HEK293 (cell line): Measurements from ENCODE around the gene MYT1.

ENCODE experiments used
- CTCF ChIA-PET: fragments of 350-600 bp; formaldehyde crosslinking; extraction: SDS; loops from one replicate; lab custom pipeline; 2021; ENCODE audit warnings: antibody characterized with exemption; lab: Yijun Ruan, JAX
- POLR2A ChIA-PET: fragments of 300-600 bp; formaldehyde crosslinking; extraction: SDS; loops from one replicate; lab custom pipeline; 2020; ENCODE audit warnings: antibody characterized with exemption, inconsistent platforms; lab: Yijun Ruan, JAX
- H3K27ac ChIP-seq: fragments of 200-500 bp; sonication (Bioruptor generic); 2 replicates; pipeline ENCODE4 v1.5.1; 2014; ENCODE audit warnings: low read depth, low read length, control low read depth, inconsistent platforms; ENCODE audit errors: extremely low read depth
- H3K36me3 ChIP-seq, 2 experiments: fragments of 200-500 bp in 1 of 2; sonication (Bioruptor generic) in 1 of 2; 1 replicate in 1 of 2; 2 replicates in 1 of 2; pipeline ENCODE4 v1.5.1; 2014 to 2017; ENCODE audit warnings: inconsistent platforms in 2 of 2, low read length in 2 of 2; ENCODE audit not compliant: control insufficient read depth in 2 of 2, insufficient read depth in 1 of 2
- H3K4me1 ChIP-seq: fragments of 200-500 bp; sonication (Bioruptor generic); 2 replicates; pipeline ENCODE4 v1.5.1; 2014; ENCODE audit warnings: mild to moderate bottlenecking, low read length, inconsistent platforms; ENCODE audit not compliant: control insufficient read depth, insufficient read depth
- H3K4me3 ChIP-seq: 2 replicates; pipeline ENCODE4 v1.5.1; 2011; ENCODE audit warnings: low read depth, mild to moderate bottlenecking, control low read depth, low read length, moderate library complexity
- H3K9me3 ChIP-seq: fragments of 200-500 bp; sonication (Bioruptor generic); 2 replicates; pipeline ENCODE4 v1.5.1; 2014; ENCODE audit warnings: low read depth, low read length, inconsistent platforms; ENCODE audit not compliant: control insufficient read depth, insufficient read depth
- BCL11B ChIP-seq: fragments of 450-650 bp; formaldehyde crosslinking; IDR thresholded peaks from 2 replicates; pipeline ENCODE4 v1.5.1; 2016; ENCODE audit warnings: low read depth, missing biosample characterization, missing genetic modification characterization
- EGR2 ChIP-seq: fragments of 450-650 bp; formaldehyde crosslinking; IDR thresholded peaks from 2 replicates; pipeline ENCODE4 v1.5.1; 2016; ENCODE audit warnings: low read depth, missing biosample characterization, missing genetic modification characterization
- SP2 ChIP-seq: fragments of 450-650 bp; formaldehyde crosslinking; IDR thresholded peaks from 2 replicates; pipeline ENCODE4 v1.5.1; 2016; ENCODE audit warnings: missing biosample characterization, missing genetic modification characterization
- ZEB2 ChIP-seq: fragments of 450-650 bp; formaldehyde crosslinking; IDR thresholded peaks from 2 replicates; pipeline ENCODE4 v1.5.1; 2016; ENCODE audit warnings: missing biosample characterization, missing genetic modification characterization
- ZFHX2 ChIP-seq: fragments of 450-650 bp; formaldehyde crosslinking; conservative IDR thresholded peaks from 2 replicates; pipeline ENCODE4 v1.5.1; 2016; ENCODE audit warnings: missing biosample characterization, missing genetic modification characterization
- ZFP37 ChIP-seq: fragments of 450-650 bp; formaldehyde crosslinking; IDR thresholded peaks from 2 replicates; pipeline ENCODE4 v1.5.1; 2016; ENCODE audit warnings: missing biosample characterization, missing genetic modification characterization
- ZNF133 ChIP-seq: fragments of 450-650 bp; formaldehyde crosslinking; IDR thresholded peaks from 2 replicates; pipeline ENCODE4 v1.5.1; 2016; ENCODE audit warnings: missing biosample characterization, missing genetic modification characterization
- ZNF175 ChIP-seq: fragments of 450-650 bp; formaldehyde crosslinking; IDR thresholded peaks from 2 replicates; pipeline ENCODE4 v1.5.1; 2016; ENCODE audit warnings: missing biosample characterization, missing genetic modification characterization
- ZNF416 ChIP-seq: fragments of 450-650 bp; formaldehyde crosslinking; IDR thresholded peaks from 2 replicates; pipeline ENCODE4 v1.5.1; 2016; ENCODE audit warnings: missing biosample characterization, missing genetic modification characterization
- ZNF433 ChIP-seq: fragments of 450-650 bp; formaldehyde crosslinking; IDR thresholded peaks from 2 replicates; pipeline ENCODE4 v1.5.1; 2016; ENCODE audit warnings: missing biosample characterization, missing genetic modification characterization, low read depth
- ZNF501 ChIP-seq: fragments of 450-650 bp; formaldehyde crosslinking; IDR thresholded peaks from 2 replicates; pipeline ENCODE4 v1.5.1; 2016; ENCODE audit warnings: missing biosample characterization, missing genetic modification characterization
- ZNF585B ChIP-seq: fragments of 450-650 bp; formaldehyde crosslinking; IDR thresholded peaks from 2 replicates; pipeline ENCODE4 v1.5.1; 2016; ENCODE audit warnings: missing biosample characterization, missing genetic modification characterization
- ZNF677 ChIP-seq: fragments of 450-650 bp; IDR thresholded peaks from 2 replicates; pipeline ENCODE4 v1.5.0; 2018; ENCODE audit warnings: missing biosample characterization, mild to moderate bottlenecking, missing genetic modification characterization, moderate library complexity
- ZNF830 ChIP-seq: fragments of 450-650 bp; IDR thresholded peaks from 2 replicates; pipeline ENCODE4 v1.5.0; 2018; ENCODE audit warnings: missing biosample characterization, missing genetic modification characterization, low read depth, mild to moderate bottlenecking, moderate library complexity
- ZXDB ChIP-seq: fragments of 450-650 bp; formaldehyde crosslinking; IDR thresholded peaks from 2 replicates; pipeline ENCODE4 v1.5.1; 2016; ENCODE audit warnings: missing biosample characterization, missing genetic modification characterization
- TF ChIP-seq, protein P1 (sequence below): fragments of 450-650 bp; formaldehyde crosslinking; IDR thresholded peaks from 2 replicates; pipeline ENCODE4 v1.5.1; 2016; ENCODE audit warnings: missing biosample characterization, missing genetic modification characterization
- TF ChIP-seq, protein P2 (sequence below): fragments of 450-650 bp; formaldehyde crosslinking; IDR thresholded peaks from 2 replicates; pipeline ENCODE4 v1.5.1; 2016; ENCODE audit warnings: missing biosample characterization, missing genetic modification characterization
- TF ChIP-seq, protein P3 (sequence below): fragments of 450-650 bp; formaldehyde crosslinking; IDR thresholded peaks from 2 replicates; pipeline ENCODE4 v1.5.0; 2017; ENCODE audit warnings: missing biosample characterization, missing genetic modification characterization, borderline replicate concordance
- TF ChIP-seq, protein P4 (sequence below): fragments of 450-650 bp; formaldehyde crosslinking; IDR thresholded peaks from 2 replicates; pipeline ENCODE4 v1.5.1; 2016; ENCODE audit warnings: missing biosample characterization, missing genetic modification characterization
- TF ChIP-seq, protein P5 (sequence below): fragments of 450-650 bp; formaldehyde crosslinking; IDR thresholded peaks from 2 replicates; pipeline ENCODE4 v1.5.1; 2016; ENCODE audit warnings: missing biosample characterization, missing genetic modification characterization
- TF ChIP-seq, protein P6 (sequence below): fragments of 450-650 bp; formaldehyde crosslinking; IDR thresholded peaks from 2 replicates; pipeline ENCODE4 v1.5.1; 2016; ENCODE audit warnings: missing biosample characterization, missing genetic modification characterization, low read depth
- TF ChIP-seq, protein P7 (sequence below): fragments of 450-650 bp; IDR thresholded peaks from 2 replicates; pipeline ENCODE4 v1.5.1; 2018; ENCODE audit warnings: missing biosample characterization, missing genetic modification characterization

MYT1 gene

DNA sequence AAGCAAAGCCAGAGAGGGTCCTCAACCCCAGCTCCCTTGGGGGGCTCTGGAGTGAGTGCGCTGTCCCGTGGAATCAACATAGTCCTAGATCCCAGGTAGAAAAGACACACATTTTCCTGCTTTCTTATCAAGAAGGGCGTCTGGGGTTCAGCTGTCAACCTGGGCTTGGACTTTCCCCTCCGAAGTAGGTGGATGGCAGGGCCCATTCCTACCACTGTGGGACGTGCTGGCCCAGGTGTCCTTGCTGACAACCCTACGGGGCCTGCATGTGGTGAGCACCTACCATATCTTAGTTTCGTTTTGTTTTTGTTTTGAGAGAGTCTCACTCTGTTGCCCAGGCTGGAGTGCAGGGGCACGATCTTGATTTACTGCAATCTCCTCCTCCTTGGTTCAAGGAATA is 42.4 kb downstream of the MYT1 start (continued):
- TF ChIP-seq ZNF677 (tag by site-specific recombination) (no peak), ZNF501 (tag by site-specific recombination) (no peak), ZNF830 (tag by site-specific recombination) (no peak)
- TF ChIP-seq, protein P1, sequence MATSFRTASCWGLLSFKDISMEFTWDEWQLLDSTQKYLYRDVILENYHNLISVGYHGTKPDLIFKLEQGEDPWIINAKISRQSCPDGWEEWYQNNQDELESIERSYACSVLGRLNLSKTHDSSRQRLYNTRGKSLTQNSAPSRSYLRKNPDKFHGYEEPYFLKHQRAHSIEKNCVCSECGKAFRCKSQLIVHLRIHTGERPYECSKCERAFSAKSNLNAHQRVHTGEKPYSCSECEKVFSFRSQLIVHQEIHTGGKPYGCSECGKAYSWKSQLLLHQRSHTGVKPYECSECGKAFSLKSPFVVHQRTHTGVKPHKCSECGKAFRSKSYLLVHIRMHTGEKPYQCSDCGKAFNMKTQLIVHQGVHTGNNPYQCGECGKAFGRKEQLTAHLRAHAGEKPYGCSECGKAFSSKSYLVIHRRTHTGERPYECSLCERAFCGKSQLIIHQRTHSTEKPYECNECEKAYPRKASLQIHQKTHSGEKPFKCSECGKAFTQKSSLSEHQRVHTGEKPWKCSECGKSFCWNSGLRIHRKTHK = no peak

DNA sequence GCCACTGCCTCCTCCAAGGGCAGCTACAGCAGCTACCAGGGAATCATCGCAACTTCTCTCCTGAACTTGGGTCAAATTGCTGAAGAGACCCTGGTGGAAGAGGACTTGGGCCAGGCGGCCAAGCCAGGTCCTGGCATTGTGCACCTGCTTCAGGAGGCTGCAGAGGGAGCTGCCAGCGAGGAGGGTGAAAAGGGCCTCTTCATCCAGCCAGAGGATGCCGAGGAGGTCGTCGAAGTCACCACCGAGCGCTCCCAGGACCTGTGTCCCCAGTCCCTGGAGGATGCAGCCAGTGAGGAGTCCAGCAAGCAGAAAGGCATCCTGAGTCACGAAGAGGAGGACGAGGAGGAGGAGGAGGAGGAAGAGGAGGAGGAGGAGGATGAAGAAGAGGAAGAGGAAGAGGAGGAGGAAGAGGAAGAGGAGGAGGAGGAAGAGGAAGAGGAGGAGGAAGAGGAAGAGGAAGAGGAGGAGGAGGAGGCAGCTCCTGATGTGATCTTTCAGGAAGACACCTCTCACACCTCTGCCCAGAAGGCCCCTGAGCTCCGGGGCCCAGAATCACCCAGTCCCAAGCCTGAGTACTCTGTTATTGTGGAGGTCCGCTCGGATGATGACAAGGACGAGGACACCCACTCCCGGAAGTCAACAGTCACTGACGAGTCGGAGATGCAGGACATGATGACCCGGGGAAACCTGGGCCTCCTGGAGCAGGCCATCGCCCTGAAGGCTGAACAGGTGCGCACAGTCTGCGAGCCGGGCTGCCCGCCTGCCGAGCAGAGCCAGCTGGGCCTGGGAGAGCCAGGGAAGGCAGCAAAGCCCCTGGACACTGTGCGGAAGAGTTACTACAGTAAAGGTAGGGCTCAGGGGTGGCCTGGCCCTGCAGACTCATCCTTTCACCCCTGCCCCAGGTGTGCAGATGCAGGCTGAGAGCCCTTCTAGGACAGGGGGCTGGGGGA is 43.7 kb downstream of the MYT1 start:
- Histone ChIP-seq H3K27ac (no peak overlapping the region), H3K9me3 (no peaks in the 10 kb centered on the region), H3K36me3 (no peaks in the 10 kb centered on the region), H3K4me1 (no peaks in the 10 kb centered on the region), H3K4me3 (no peak overlapping the region)
- POLR2A ChIA-PET = no interaction called here
- CTCF ChIA-PET = no interaction called here
- TF ChIP-seq, protein P2, sequence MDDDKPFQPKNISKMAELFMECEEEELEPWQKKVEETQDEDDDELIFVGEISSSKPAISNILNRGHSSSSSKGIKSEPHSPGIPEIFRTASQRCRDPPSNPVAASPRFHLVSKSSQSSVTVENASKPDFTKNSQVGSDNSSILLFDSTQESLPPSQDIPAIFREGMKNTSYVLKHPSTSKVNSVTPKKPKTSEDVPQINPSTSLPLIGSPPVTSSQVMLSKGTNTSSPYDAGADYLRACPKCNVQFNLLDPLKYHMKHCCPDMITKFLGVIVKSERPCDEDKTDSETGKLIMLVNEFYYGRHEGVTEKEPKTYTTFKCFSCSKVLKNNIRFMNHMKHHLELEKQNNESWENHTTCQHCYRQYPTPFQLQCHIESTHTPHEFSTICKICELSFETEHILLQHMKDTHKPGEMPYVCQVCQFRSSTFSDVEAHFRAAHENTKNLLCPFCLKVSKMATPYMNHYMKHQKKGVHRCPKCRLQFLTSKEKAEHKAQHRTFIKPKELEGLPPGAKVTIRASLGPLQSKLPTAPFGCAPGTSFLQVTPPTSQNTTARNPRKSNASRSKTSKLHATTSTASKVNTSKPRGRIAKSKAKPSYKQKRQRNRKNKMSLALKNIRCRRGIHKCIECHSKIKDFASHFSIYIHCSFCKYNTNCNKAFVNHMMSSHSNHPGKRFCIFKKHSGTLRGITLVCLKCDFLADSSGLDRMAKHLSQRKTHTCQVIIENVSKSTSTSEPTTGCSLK (tag by site-specific recombination) = no peak
- no peak for TF ChIP-seq BCL11B (tag by site-specific recombination)
- TF ChIP-seq ZEB2 (tag by site-specific recombination) = no peak
- no peak for TF ChIP-seq ZNF133 (tag by site-specific recombination)
- TF ChIP-seq ZNF175 = no peak
- no peak for TF ChIP-seq ZNF433 (tag by site-specific recombination)
- peak; percentile 71 for TF ChIP-seq ZFHX2 (tag by site-specific recombination)
- TF ChIP-seq, protein P3, sequence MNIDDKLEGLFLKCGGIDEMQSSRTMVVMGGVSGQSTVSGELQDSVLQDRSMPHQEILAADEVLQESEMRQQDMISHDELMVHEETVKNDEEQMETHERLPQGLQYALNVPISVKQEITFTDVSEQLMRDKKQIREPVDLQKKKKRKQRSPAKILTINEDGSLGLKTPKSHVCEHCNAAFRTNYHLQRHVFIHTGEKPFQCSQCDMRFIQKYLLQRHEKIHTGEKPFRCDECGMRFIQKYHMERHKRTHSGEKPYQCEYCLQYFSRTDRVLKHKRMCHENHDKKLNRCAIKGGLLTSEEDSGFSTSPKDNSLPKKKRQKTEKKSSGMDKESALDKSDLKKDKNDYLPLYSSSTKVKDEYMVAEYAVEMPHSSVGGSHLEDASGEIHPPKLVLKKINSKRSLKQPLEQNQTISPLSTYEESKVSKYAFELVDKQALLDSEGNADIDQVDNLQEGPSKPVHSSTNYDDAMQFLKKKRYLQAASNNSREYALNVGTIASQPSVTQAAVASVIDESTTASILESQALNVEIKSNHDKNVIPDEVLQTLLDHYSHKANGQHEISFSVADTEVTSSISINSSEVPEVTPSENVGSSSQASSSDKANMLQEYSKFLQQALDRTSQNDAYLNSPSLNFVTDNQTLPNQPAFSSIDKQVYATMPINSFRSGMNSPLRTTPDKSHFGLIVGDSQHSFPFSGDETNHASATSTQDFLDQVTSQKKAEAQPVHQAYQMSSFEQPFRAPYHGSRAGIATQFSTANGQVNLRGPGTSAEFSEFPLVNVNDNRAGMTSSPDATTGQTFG = no peak
- TF ChIP-seq ZFP37 (tag by site-specific recombination) = no peak
- TF ChIP-seq SP2 (tag by site-specific recombination) = no peak
- no peak for TF ChIP-seq ZNF416 (tag by site-specific recombination)
- TF ChIP-seq, protein P4, sequence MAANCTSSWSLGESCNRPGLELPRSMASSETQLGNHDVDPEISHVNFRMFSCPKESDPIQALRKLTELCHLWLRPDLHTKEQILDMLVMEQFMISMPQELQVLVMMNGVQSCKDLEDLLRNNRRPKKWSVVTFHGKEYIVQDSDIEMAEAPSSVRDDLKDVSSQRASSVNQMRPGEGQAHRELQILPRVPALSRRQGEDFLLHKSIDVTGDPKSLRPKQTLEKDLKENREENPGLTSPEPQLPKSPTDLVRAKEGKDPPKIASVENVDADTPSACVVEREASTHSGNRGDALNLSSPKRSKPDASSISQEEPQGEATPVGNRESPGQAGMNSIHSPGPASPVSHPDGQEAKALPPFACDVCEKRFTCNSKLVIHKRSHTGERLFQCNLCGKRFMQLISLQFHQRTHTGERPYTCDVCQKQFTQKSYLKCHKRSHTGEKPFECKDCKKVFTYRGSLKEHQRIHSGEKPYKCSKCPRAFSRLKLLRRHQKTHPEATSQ (tag by site-specific recombination) = no peak
- no peak for TF ChIP-seq ZXDB (tag by site-specific recombination)
- TF ChIP-seq EGR2 (tag by site-specific recombination) = peak; percentile 96
- TF ChIP-seq, protein P5, sequence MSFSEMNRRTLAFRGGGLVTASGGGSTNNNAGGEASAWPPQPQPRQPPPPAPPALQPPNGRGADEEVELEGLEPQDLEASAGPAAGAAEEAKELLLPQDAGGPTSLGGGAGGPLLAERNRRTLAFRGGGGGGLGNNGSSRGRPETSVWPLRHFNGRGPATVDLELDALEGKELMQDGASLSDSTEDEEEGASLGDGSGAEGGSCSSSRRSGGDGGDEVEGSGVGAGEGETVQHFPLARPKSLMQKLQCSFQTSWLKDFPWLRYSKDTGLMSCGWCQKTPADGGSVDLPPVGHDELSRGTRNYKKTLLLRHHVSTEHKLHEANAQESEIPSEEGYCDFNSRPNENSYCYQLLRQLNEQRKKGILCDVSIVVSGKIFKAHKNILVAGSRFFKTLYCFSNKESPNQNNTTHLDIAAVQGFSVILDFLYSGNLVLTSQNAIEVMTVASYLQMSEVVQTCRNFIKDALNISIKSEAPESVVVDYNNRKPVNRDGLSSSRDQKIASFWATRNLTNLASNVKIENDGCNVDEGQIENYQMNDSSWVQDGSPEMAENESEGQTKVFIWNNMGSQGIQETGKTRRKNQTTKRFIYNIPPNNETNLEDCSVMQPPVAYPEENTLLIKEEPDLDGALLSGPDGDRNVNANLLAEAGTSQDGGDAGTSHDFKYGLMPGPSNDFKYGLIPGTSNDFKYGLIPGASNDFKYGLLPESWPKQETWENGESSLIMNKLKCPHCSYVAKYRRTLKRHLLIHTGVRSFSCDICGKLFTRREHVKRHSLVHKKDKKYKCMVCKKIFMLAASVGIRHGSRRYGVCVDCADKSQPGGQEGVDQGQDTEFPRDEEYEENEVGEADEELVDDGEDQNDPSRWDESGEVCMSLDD (tag by site-specific recombination) = no peak
- no peak for TF ChIP-seq ZNF585B (tag by site-specific recombination)
- TF ChIP-seq, protein P6, sequence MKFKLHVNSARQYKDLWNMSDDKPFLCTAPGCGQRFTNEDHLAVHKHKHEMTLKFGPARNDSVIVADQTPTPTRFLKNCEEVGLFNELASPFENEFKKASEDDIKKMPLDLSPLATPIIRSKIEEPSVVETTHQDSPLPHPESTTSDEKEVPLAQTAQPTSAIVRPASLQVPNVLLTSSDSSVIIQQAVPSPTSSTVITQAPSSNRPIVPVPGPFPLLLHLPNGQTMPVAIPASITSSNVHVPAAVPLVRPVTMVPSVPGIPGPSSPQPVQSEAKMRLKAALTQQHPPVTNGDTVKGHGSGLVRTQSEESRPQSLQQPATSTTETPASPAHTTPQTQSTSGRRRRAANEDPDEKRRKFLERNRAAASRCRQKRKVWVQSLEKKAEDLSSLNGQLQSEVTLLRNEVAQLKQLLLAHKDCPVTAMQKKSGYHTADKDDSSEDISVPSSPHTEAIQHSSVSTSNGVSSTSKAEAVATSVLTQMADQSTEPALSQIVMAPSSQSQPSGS (tag by site-specific recombination) = no peak
- TF ChIP-seq, protein P7, sequence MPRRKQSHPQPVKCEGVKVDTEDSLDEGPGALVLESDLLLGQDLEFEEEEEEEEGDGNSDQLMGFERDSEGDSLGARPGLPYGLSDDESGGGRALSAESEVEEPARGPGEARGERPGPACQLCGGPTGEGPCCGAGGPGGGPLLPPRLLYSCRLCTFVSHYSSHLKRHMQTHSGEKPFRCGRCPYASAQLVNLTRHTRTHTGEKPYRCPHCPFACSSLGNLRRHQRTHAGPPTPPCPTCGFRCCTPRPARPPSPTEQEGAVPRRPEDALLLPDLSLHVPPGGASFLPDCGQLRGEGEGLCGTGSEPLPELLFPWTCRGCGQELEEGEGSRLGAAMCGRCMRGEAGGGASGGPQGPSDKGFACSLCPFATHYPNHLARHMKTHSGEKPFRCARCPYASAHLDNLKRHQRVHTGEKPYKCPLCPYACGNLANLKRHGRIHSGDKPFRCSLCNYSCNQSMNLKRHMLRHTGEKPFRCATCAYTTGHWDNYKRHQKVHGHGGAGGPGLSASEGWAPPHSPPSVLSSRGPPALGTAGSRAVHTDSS (tag by site-specific recombination) = peak; percentile 100
